MCF 10A (cell line): ENCODE results near the gene MLKL. TPM values are rescaled to one million over a fixed set of nuclear protein-coding genes. Genes with fewer than 3 reads are reported as not detected.

ENCODE experiments used
- BruUV-seq: library from RNA; stranded (reverse); fragments of 400-500 nt; replicated peaks from 2 replicates; lab custom pipeline; 2021; lab: Mats Ljungman, UMichigan
- CTCF ChIA-PET: fragments of 300-600 bp; sonication (Branson Sonifier 250); formaldehyde crosslinking; extraction: SDS; loops from one replicate; lab custom pipeline; 2021; ENCODE audit warnings: antibody characterized with exemption, inconsistent platforms; lab: Yijun Ruan, JAX
- POLR2A ChIA-PET: fragments of 300-600, 350-650 bp; sonication (Branson Sonifier 250); formaldehyde crosslinking; extraction: SDS; loops from one replicate; lab custom pipeline; 2020; ENCODE audit warnings: antibody characterized with exemption, inconsistent platforms; lab: Yijun Ruan, JAX
- DNase-seq: peaks from one replicate; pipeline ENCODE4 v3.0.0-alpha.2; 2018; ENCODE audit not compliant: unreplicated experiment
- H3K27ac Mint-ChIP-seq: one replicate; pipeline ENCODE4 v1.8.0; 2022; ENCODE audit warnings: mild to moderate bottlenecking, low read depth, mixed read lengths; ENCODE audit not compliant: unreplicated experiment
- H3K27me3 Mint-ChIP-seq: one replicate; pipeline ENCODE4 v1.8.0; 2022; ENCODE audit warnings: mixed read lengths; ENCODE audit not compliant: insufficient read depth, unreplicated experiment
- H3K36me3 Mint-ChIP-seq: one replicate; pipeline ENCODE4 v1.8.0; 2022; ENCODE audit warnings: mild to moderate bottlenecking, moderate library complexity, mixed read lengths; ENCODE audit not compliant: insufficient read depth, unreplicated experiment
- H3K4me1 Mint-ChIP-seq: one replicate; pipeline ENCODE4 v1.8.0; 2022; ENCODE audit warnings: mixed read lengths; ENCODE audit not compliant: insufficient read depth, unreplicated experiment
- H3K4me3 Mint-ChIP-seq: one replicate; pipeline ENCODE4 v1.8.0; 2022; ENCODE audit warnings: mild to moderate bottlenecking, moderate library complexity, mixed read lengths; ENCODE audit not compliant: unreplicated experiment
- H3K9me3 Mint-ChIP-seq: one replicate; pipeline ENCODE4 v1.8.0; 2022; ENCODE audit warnings: mixed read lengths; ENCODE audit not compliant: unreplicated experiment
- CTCF ChIP-seq: fragments of 200-600 bp; IDR thresholded peaks from one replicate; pipeline ENCODE4 v1.8.0; 2022; ENCODE audit warnings: antibody characterized with exemption, mild to moderate bottlenecking; ENCODE audit not compliant: unreplicated experiment
- intact Hi-C: fragments of 100-400 bp; cut with micrococcal nuclease; formaldehyde crosslinking; loops from 2 replicates; pipeline ENCODE4 v1.14.1; 2022
- total RNA-seq: library from RNA; stranded (reverse); gene quantifications from 2 replicates; pipeline ENCODE4 v1.2.3, GENCODE V29; 2022

The MLKL gene
- total RNA-seq, 1 experiment from 2014 or later: 14.2 TPM

- intact Hi-C loops: no loop called here
- CTCF ChIA-PET: interaction anchor here (0.6 to 4.3 kb wide), 5 partner anchors 15 to 137 kb away, joined by 3 to 58 read pairs (median 3); partner anchors contain the start of gene FA2H
- POLR2A ChIA-PET: interaction anchor here (1.3 kb wide), 1 partner anchor 13 kb away, joined by 3 read pairs; no protein-coding TSS in a partner anchor
- peaks cover 12% of the 10 kb centered on the region for H3K4me1 Mint-ChIP-seq
- H3K27me3 Mint-ChIP-seq: no peaks in the 10 kb centered on the region
- no peak overlapping the region for H3K27ac Mint-ChIP-seq
- TF ChIP-seq CTCF: no peak
- no peak overlapping the region for H3K4me3 Mint-ChIP-seq
- H3K9me3 Mint-ChIP-seq: peaks cover 9% of the 10 kb centered on the region
- BruUV-seq: no TSS peak
- H3K36me3 Mint-ChIP-seq: no peaks in the 10 kb centered on the region
- no peak for DNase-seq
Observed at GRCh38 chr16:74727903-74728302, 27.2 kb upstream of the MLKL start.

DNA sequence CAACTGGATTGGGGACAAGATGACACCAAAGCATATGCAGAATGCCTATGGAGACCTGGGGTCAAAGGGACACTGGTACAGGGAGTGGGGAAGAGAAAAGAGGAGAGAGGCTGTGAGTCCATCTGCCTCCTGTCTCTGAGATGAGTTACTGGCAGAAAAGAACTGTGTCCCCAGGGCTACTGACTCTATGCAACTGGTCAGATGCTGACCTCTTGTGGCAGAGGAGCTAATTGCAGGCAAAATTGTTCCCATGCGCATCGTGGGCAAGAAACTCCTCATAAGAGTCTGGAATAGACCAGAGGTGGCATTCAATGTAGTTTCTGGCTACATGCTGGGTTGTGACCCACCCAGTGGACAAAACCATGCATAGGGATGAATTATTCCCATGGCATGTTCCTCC lies 26.1 kb upstream of the MLKL start:
- Mint-ChIP-seq H3K4me1 (peaks cover 12% of the 10 kb centered on the region), H3K9me3 (peaks cover 9% of the 10 kb centered on the region), H3K36me3 (no peaks in the 10 kb centered on the region), H3K27me3 (no peaks in the 10 kb centered on the region), H3K27ac (no peak overlapping the region), H3K4me3 (no peak overlapping the region)
- intact Hi-C loops: no loop called here
- DNase-seq: peak; percentile 51
- ChIA-PET POLR2A (no interaction called here), CTCF (interaction anchor here (0.6 to 4.3 kb wide), 7 partner anchors 12 to 136 kb away, joined by 3 to 58 read pairs (median 5); partner anchors contain the start of gene FA2H)
- TF ChIP-seq CTCF: peak; percentile 54
- no TSS peak for BruUV-seq

DNA sequence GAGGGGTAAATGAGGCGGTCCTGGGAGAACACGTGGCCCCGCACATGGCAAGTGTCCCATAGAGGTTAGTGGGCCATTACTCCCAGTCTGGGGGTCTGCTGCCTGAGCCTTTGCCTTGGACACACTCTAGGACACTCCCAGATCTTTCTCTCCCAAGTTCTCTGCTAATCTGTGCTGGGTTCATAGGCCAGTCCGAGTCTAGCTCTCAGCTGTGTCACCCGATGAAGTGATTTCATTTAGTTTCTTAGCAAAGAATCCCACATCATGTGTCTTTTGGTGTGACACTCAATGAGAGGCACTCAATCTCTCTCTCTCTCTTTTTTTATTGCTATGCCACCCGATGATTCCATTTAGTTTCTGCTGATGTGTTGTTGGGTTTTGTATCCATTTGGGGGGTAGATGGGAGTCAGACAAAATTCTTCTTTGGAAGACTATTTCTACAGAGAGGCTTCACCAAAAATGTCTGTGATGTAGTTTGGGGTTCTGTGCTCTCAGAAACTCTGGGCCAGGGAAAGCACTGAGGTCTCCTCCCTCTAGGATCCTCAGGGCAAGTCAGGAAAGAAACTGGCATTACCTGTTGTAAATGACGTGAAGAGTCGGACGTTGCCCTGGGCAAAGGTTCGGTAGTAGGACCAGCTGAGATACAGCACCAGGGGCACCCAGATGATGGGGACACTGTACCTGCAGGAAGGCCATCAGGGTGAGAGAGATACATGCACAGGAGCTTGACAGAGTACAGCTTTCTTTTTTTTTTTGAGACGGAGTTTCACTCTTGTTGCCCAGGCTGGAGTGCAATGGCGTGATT lies 25.2 kb upstream of the MLKL start:
- TF ChIP-seq CTCF: no peak
- no peak overlapping the region for H3K4me3 Mint-ChIP-seq
- intact Hi-C loops: no loop called here
- ChIA-PET POLR2A (interaction anchor here (1.4 kb wide), 1 partner anchor 49 kb away, joined by 3 read pairs; the partner anchor contains the start of gene FA2H), CTCF (interaction anchor here (1.0 to 4.3 kb wide), 8 partner anchors 13 to 137 kb away, joined by 3 to 58 read pairs (median 8); partner anchors contain the start of gene MLKL)
- BruUV-seq: no TSS peak
- H3K27me3 Mint-ChIP-seq: no peaks in the 10 kb centered on the region
- no peak for DNase-seq
- H3K9me3 Mint-ChIP-seq: peaks cover 9% of the 10 kb centered on the region
- H3K36me3 Mint-ChIP-seq: no peaks in the 10 kb centered on the region
- no peak overlapping the region for H3K27ac Mint-ChIP-seq
- H3K4me1 Mint-ChIP-seq: peaks cover 12% of the 10 kb centered on the region
